NCI-H2081 (cell line): ENCODE results near the gene NLRP5.
A peak's percentile ranks its signal among the peaks of the same experiment; 100 is the strongest.
"Not testable (repeated sequence)": the region's sequence is repeated elsewhere in the genome, so short reads cannot be mapped to it uniquely, and the experiment has no call there.

Experiments used
- DNase-seq, 2 experiments: peaks; one replicate each; lab custom pipeline; 2025; lab: John Stamatoyannopoulos, UW

Gene NLRP5

GRCh38 chr19:56098731-56099568 lies 112.4 kb downstream of the NLRP5 start:
- no peak for DNase-seq

DNA sequence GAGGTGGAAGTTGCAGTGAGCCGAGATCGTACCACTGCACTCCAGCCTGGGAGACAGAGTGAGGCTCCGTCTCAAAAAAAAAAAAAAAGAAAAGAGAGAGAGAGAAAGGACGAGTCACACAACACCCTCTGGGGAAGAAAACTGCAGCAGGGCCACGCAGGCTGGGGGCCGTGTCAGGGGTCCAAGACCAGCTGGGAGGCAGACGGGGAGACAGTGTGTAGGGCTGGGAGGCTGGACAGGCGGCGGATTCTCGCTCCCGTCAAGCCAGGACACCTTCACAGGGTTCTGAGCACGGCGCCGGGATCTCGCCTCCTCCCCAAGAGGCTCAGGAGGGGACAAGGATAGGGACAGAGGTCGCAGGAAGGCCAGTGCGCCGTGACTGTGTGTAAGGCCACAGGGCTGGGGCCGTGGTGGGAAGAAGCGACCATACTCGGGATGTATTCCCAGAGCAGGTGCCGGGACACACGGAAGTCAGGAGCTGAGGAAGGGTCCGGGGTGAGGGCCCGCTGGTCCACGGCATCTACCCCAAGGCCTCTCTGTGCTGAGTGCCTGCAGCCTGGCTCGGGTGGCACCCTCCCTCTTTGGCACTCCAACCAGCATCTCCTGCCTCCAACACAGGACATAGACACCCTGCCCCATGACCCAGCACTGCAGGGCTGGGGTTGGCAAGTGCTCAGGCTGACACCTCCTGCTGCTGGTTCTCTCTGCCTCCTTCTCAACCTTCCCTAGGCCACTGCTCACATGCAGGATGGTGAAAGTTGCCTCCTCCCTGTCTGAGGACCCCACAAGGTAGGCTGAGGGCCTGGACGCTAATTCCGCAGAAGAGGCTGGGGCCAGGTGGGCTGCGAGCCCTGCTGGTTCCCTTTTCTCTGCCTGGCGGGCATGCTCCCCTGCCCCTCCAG lies 113.3 kb downstream of the NLRP5 start:
- DNase-seq, result no peak

DNA sequence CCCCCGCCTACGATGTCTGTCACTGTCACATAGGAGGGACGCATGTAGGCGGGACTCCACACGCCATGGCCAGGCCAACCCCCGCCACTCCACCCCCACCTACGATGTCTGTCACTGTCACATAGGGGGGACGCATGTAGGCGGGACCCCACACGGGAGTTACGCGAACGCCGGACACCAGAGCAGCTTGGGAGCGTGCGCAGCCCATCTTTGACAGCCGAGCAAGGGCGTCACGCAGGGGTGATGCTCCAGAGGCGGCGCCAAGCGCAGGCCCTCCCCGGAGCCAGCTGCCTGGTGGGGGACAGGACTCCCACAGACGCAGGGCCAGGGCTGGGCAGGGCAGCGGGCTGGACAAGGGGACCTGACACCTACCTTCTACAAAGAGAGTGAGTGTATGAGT lies 114.5 kb downstream of the NLRP5 start:
- no peak for DNase-seq

- no peak for DNase-seq
Measured at GRCh38 chr19:56101746-56102535, 115.4 kb downstream of the NLRP5 start.

DNA sequence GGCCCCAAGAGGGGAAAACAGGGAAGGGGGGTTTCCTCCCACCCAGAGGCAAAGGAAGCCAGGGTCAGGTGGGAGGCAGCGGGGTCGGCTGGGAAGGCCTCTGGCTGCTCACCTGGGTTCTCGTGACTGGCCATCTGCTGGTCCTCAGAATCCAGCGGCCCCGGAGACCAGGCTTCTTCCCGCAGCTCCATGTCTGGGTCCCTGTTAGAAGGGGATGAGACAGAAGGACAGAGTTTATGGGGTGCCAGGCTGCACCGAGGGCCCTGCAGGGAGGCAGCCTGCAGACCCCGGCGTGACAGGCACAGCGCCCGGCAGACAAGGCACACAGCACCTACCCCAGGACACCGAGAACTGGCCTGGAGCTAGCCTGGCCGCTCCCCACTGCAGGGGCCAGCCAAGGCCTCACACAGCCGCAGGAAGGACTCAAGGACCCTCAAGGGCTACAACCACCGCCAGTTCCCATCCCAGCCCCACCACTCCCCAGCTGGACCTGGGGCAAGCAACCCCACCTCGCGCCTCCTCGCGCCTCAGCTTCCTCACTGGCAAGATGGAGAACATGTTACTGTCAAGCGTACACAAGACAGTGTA lies 116.5 kb downstream of the NLRP5 start:
- no peak for DNase-seq

DNA sequence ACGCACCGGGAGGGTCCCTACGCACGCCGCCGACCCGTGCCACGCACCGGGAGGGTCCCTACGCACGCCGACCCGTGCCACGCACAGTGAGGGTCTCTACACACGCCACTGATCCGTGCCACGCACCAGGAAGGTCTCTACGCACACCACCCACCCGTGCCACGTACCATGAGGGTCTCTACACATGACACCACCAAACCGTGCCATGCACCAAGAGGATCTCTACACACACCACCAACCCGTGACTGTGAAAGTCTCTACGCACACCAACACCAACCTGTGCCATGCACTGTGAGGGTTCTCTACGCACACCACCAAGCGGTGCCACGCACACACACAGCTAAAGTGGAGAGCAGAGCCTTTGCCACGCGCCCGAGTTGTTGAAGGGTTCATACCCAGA lies 117.8 kb downstream of the NLRP5 start:
- DNase-seq, result no peak

DNA sequence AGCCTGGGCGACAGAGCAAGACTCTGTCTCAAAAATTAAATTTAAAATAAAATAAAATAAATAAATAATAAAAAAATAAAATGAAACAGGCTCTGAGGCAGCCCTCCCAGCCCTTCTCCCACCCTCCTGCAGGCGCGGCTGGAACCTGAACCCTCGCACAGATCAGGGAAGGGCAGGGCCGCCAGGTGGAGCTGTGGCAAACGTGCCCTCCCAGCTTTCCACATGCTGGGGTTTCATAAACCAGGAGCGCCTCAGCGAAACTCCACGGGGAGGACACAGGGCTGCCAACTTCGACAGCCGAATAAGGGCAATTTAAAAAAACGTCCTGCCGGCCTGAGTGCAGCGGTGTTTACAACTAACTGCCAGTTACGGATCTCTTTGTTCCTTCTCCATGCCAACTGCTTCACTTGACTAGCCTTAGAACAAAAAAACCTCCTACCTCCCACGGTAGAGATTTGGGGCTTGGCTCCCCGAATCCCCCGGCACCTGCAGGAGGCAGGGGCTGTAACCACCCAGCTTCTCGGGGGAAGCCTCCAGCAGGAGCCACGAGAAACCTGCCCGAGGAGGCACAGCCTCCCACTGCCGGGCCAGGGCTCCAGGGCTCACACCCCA lies 118.6 kb downstream of the NLRP5 start:
- peak; percentile 91 to 97 for DNase-seq

GRCh38 chr19:56105831-56106396 lies 119.3 kb downstream of the NLRP5 start:
- DNase-seq, result not testable (repeated sequence)

DNA sequence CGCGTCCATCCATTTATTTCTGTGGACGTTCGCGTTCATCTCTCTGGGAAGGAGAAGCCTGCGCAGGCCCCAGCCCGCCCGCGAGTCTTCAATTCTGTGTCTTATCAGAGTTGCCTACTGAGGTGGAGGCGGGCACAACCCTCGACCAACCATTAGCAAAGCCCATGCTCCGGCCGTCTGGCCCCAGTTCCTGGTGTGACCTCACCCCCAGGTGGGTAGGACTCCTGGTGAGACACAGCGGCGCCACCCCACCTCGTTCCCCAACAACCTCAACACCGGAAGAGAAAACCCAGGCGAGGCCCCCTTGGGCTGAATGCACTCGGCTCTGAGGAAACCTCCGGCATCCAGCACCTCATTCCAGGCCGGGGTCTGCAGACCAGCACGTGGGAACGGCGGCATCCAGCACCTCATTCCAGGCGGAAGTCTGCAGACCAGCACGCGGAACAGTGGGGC lies 119.8 kb downstream of the NLRP5 start:
- no peak for DNase-seq

DNA sequence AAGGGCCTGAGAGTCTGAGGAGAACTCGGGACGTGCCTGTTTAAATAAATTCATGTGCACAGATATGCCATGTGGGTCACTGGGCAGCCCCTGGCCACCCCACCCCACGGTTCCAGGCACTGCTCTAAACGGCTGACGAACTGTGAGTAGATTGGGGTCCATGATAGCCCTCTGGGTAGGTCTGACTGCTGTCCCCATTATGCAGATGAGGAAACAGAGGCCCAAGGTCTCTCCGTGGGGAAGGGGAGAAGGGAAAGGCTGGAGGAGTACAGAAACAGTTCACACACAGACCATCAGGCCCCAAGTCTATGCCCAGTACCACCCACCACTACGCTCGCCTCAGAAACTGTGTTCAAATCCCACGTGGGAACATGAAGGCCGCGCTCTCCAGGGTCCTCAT lies 120.4 kb downstream of the NLRP5 start:
- no peak for DNase-seq

DNA sequence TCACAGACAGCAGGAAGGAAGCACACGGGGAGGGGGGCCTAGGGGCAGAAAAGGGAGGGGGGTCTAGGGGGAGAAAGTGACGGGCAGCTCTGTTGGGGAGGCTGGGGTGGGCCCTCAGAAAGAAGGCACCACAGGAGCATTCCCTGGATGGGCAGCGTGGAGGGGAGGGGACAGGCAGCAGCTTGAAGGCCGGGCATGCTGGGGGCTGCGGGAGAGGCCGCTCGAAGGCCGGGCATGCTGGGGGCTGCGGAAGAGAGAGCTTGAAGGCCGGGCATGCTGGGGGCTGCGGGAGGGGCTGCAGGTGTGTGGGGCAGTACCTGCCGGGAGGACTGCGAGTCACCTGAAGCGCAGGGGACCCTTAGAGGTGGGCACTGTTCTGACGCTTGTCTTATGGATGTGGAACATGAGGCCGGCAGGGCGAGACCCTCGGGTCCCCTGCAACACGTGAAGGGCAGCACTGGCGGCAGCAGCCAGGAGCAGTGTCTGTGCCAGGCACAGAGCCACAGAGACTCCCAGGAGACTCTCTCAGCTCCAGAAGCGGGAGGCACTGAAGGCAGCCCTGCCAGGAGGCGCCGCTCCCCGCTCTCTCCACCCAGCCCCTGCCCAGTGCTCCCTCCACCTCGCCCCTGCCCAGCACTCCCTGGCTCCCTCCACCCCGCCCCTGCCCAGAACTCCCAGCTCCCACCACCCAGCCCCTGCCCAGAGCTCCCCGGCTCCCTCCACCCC lies 121.2 kb downstream of the NLRP5 start:
- DNase-seq, result no peak

GRCh38 chr19:56108447-56109195 lies 122.0 kb downstream of the NLRP5 start:
- no peak for DNase-seq

DNA sequence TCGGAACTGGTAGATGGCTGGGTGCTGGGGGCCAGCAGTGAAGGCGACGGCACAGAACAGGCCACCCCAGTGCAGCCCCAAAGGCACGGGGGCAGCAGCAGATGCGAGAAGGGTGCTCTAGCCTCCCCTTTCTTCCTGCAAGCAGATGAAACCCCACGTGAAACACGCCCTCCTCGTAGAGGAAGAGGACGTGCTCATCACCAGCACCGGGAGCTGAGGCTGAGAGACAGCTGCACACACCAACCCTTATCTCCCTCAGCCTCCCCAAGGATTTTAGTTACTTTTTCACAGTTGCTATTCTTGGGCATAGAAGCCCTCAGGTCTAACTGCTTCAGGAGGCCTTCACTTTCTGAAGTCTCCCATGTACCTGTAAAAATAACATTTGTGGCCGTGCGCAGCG lies 122.7 kb downstream of the NLRP5 start:
- no peak for DNase-seq

- DNase-seq, result no peak
Measured at GRCh38 chr19:56110515-56111448, 124.2 kb downstream of the NLRP5 start.
